Heart left ventricle (tissue), 13 donors: ENCODE results near the gene NPHP4.

Source experiments
- CTCF ChIP-seq, 12 donors: fragments of 200-600 bp; sonication (generic) in 4 of 12; IDR thresholded peaks; one replicate each; pipeline versions ENCODE4 v1.5.0 to v1.8.0; 2018 to 2022; ENCODE audit warnings: antibody characterized with exemption in 12 of 12, mild to moderate bottlenecking in 5 of 12
- POLR2A ChIP-seq, 2 donors: fragments of 450-650 bp; IDR thresholded peaks; one replicate each; pipeline ENCODE4 v1.6.1; 2017; ENCODE audit warnings: antibody characterized with exemption in 2 of 2, mild to moderate bottlenecking in 2 of 2, moderate library complexity in 2 of 2
- donor health status: ischemic (EF 13 %, LVEDD 7.1; RV severe dilation, severe dysfunction).
- donor health status: DM: no; HTN: yes; CAD: no.
- donor health status: DM: no; HTN: no; CAD: no.
- donor health status: ischemic (EF 25% LVEDD 6.9; RV normal size, moderate dysfunction).
- donor health status: ischemic (EF 25% LVEDD 5.7; RV mildly dilated, moderate dysfunction).
- donor health status: ischemic (EF 35%, LVEDD 5.7; RV mildly dilated, moderate dysfunction).
- donor health status: nonischemic (EF 11% LVEDD 7.7; RV severe dilation, severe dysfunction).
- donor health status: DM: yes; HTN: yes; CAD: no.
- donor health status: PGD.
- donor health status: ischemic (EF 29% LVEDD 5.4; RV normal size, mild dysfunction).
- donor health status: nonischemic (EF 23%, LVEDD 6.1; RV moderate dilation, normal function).

- TF ChIP-seq POLR2A (IDR thresholded peaks at IDR 0.05): no peak
- TF ChIP-seq CTCF (IDR thresholded peaks at IDR 0.05): no peak
Observed at GRCh38 chr1:5968161-5968736, 24.0 kb downstream of the NPHP4 start.
